GM18907 (cell line): ENCODE data around the gene ENAH.

Experiments
- ATAC-seq: cut with Tn5 transposase; IDR thresholded peaks from one replicate; pipeline ENCODE4 v1.9.1; 2021; ENCODE audit warnings: mild to moderate bottlenecking, moderate library complexity; ENCODE audit not compliant: unreplicated experiment

Gene ENAH

GRCh38 chr1:225572422-225572821 lies 80.5 kb downstream of the ENAH start:
- ATAC-seq = no peak

GRCh38 chr1:225567789-225568188 lies 85.1 kb downstream of the ENAH start:
- no peak for ATAC-seq

- ATAC-seq = no peak
Measured at GRCh38 chr1:225565847-225566246, 87.1 kb downstream of the ENAH start.

GRCh38 chr1:225561675-225562074 lies 91.2 kb downstream of the ENAH start:
- ATAC-seq = no peak

- ATAC-seq = no peak
Measured at GRCh38 chr1:225559902-225560301, 93.0 kb downstream of the ENAH start.

- ATAC-seq = no peak
Measured at GRCh38 chr1:225559326-225559725, 93.6 kb downstream of the ENAH start.

GRCh38 chr1:225556694-225557093 lies 96.2 kb downstream of the ENAH start:
- ATAC-seq = no peak

GRCh38 chr1:225555821-225556220 lies 97.1 kb downstream of the ENAH start:
- ATAC-seq = no peak

- no peak for ATAC-seq
Measured at GRCh38 chr1:225554216-225554812, 98.6 kb downstream of the ENAH start.

- no peak for ATAC-seq
Measured at GRCh38 chr1:225549821-225550220, 103.1 kb downstream of the ENAH start.

- ATAC-seq = no peak
Measured at GRCh38 chr1:225548140-225548857, 104.6 kb downstream of the ENAH start.

GRCh38 chr1:225545649-225546048 lies 107.3 kb downstream of the ENAH start:
- no peak for ATAC-seq

- no peak for ATAC-seq
Measured at GRCh38 chr1:225544924-225545323, 108.0 kb downstream of the ENAH start.

- no peak for ATAC-seq
Measured at GRCh38 chr1:225544263-225544662, 108.7 kb downstream of the ENAH start.

- ATAC-seq = no peak
Measured at GRCh38 chr1:225543350-225543749, 109.6 kb downstream of the ENAH start.

- ATAC-seq = no peak
Measured at GRCh38 chr1:225541383-225541782, 111.5 kb downstream of the ENAH start.

- ATAC-seq = no peak
Measured at GRCh38 chr1:225539575-225539974, 113.3 kb downstream of the ENAH start.

- no peak for ATAC-seq
Measured at GRCh38 chr1:225539069-225539468, 113.9 kb downstream of the ENAH start.

- ATAC-seq = no peak
Measured at GRCh38 chr1:225537554-225538251, 115.2 kb downstream of the ENAH start.

GRCh38 chr1:225535280-225535679 lies 117.6 kb downstream of the ENAH start:
- no peak for ATAC-seq

- ATAC-seq = no peak
Measured at GRCh38 chr1:225534772-225535171, 118.2 kb downstream of the ENAH start.

- ATAC-seq = no peak
Measured at GRCh38 chr1:225534135-225534534, 118.8 kb downstream of the ENAH start.
